ENCODE measurements around the gene ATOH8. TPM values are rescaled to one million over a fixed set of nuclear protein-coding genes. Genes with fewer than 3 reads are reported as not detected.

The ATOH8 gene
- polyA plus RNA-seq, 1 donor (not counting 4 experiments of a cell fraction or from before 2014, with no cell fraction given) = not detected

DNA sequence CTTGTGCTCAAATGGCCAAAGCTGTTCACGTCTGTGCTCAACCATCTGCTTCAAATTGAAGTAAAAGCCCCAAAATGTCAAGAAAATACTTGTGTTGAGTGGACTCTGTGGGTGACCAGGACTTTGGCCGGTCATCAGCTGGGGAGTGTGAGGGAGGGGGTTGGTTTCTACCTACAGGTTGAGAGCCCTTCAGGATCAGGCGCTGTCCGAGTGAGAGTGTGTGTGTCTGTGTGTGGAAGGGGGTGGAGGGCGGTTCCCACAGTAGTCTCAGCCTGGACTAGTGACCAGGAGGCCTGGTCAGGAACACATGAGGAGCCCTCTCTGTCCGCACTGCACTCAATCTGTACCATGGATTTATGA is 34.2 kb downstream of the ATOH8 start:
- peaks cover 37% of the 10 kb centered on the region for H3K27me3 ChIP-seq (ENCODE audit: control insufficient read depth, extremely low read depth, insufficient read depth, low read length)
- dilution Hi-C loops (cut with MboI; ENCODE audit: extremely low pct_ligation_motif_present, low sequenced_read_pairs) = no loop called here

DNA sequence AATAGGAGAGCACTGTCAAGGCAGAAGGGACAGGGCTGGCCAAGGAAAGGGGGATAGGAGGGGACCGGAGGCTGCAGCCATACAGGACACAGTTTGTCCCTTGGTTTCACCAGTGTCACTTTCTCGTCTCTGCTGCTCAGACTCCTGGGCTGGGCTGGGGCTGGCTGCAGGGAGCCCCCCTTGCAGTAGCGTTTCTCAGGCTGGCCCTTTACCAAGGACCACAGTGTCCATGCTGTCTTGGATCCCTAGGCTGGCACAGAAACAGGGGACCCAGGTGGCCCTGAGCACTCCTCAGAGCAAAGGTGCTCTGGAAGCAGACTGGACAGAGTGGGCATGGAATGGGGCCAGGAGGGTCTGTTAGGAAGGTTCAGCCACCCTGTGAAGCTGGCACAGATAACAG is 34.8 kb downstream of the ATOH8 start:
- Histone ChIP-seq H3K27ac (ENCODE audit: control insufficient read depth, insufficient read depth, low read length) (no peak overlapping the region), H3K4me3 (ENCODE audit: control insufficient read depth in 2 of 3, extremely low read depth in 1 of 3, insufficient read depth in 2 of 3, low read depth in 1 of 3, low read length in 3 of 3) (no peak overlapping the region), H4K20me1 (ENCODE audit: control insufficient read depth, extremely low read depth, insufficient read depth, low read length) (no peaks in the 10 kb centered on the region), H3K9me1 (ENCODE audit: control insufficient read depth, extremely low read depth, insufficient read depth, low read length) (no peaks in the 10 kb centered on the region), H3K9ac (ENCODE audit: control insufficient read depth, extremely low read depth, insufficient read depth, low read length) (no peak overlapping the region), H3K4me2 (ENCODE audit: control insufficient read depth, extremely low read depth, insufficient read depth, low read depth, low read length) (no peak overlapping the region), H3K27me3 (ENCODE audit: control insufficient read depth, extremely low read depth, insufficient read depth, low read length) (peaks cover 37% of the 10 kb centered on the region), H3K9me3 (ENCODE audit: control insufficient read depth, low read depth, low read length) (no peaks in the 10 kb centered on the region), H3K4me1 (ENCODE audit: control insufficient read depth, extremely low read depth, insufficient read depth, low read length) (peaks cover 9% of the 10 kb centered on the region), H3K36me3 (ENCODE audit: control insufficient read depth in 2 of 2, extremely low read depth in 1 of 2, insufficient read depth in 2 of 2, low read length in 2 of 2) (no peaks in the 10 kb centered on the region), H3K79me2 (ENCODE audit: control insufficient read depth, insufficient read depth, low read length) (no peaks in the 10 kb centered on the region), H2AFZ (ENCODE audit: control insufficient read depth, low read length) (no peak overlapping the region)
- no peak for TF ChIP-seq EZH2 (IDR thresholded peaks at IDR 0.05; ENCODE audit: low read length)
- TF ChIP-seq, protein P1, sequence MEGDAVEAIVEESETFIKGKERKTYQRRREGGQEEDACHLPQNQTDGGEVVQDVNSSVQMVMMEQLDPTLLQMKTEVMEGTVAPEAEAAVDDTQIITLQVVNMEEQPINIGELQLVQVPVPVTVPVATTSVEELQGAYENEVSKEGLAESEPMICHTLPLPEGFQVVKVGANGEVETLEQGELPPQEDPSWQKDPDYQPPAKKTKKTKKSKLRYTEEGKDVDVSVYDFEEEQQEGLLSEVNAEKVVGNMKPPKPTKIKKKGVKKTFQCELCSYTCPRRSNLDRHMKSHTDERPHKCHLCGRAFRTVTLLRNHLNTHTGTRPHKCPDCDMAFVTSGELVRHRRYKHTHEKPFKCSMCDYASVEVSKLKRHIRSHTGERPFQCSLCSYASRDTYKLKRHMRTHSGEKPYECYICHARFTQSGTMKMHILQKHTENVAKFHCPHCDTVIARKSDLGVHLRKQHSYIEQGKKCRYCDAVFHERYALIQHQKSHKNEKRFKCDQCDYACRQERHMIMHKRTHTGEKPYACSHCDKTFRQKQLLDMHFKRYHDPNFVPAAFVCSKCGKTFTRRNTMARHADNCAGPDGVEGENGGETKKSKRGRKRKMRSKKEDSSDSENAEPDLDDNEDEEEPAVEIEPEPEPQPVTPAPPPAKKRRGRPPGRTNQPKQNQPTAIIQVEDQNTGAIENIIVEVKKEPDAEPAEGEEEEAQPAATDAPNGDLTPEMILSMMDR (optimal IDR thresholded peaks at IDR 0.05 in 1 of 3, IDR thresholded peaks at IDR 0.05 in 1 of 3, conservative IDR thresholded peaks at IDR 0.05 in 1 of 3; ENCODE audit: extremely low read depth in 1 of 3, insufficient read depth in 2 of 3, low read length in 3 of 3) = no peak
- FAIRE-seq (no peak), DNase-seq (ENCODE audit: low read depth, low spot score) (no peak)
- dilution Hi-C loops (cut with MboI; ENCODE audit: extremely low pct_ligation_motif_present, low sequenced_read_pairs) = no loop called here

More for the DNA sequence above, 34.2 kb downstream of the ATOH8 start:
- Histone ChIP-seq H3K36me3 (ENCODE audit: control insufficient read depth in 2 of 2, extremely low read depth in 1 of 2, insufficient read depth in 2 of 2, low read length in 2 of 2) (no peaks in the 10 kb centered on the region), H3K9ac (ENCODE audit: control insufficient read depth, extremely low read depth, insufficient read depth, low read length) (no peak overlapping the region), H3K4me3 (ENCODE audit: control insufficient read depth in 2 of 3, extremely low read depth in 1 of 3, insufficient read depth in 2 of 3, low read depth in 1 of 3, low read length in 3 of 3) (no peak overlapping the region), H2AFZ (ENCODE audit: control insufficient read depth, low read length) (no peak overlapping the region), H3K4me1 (ENCODE audit: control insufficient read depth, extremely low read depth, insufficient read depth, low read length) (peaks cover 7% of the 10 kb centered on the region), H3K4me2 (ENCODE audit: control insufficient read depth, extremely low read depth, insufficient read depth, low read depth, low read length) (no peak overlapping the region), H3K9me3 (ENCODE audit: control insufficient read depth, low read depth, low read length) (no peaks in the 10 kb centered on the region), H4K20me1 (ENCODE audit: control insufficient read depth, extremely low read depth, insufficient read depth, low read length) (no peaks in the 10 kb centered on the region), H3K9me1 (ENCODE audit: control insufficient read depth, extremely low read depth, insufficient read depth, low read length) (no peaks in the 10 kb centered on the region), H3K79me2 (ENCODE audit: control insufficient read depth, insufficient read depth, low read length) (no peaks in the 10 kb centered on the region), H3K27ac (ENCODE audit: control insufficient read depth, insufficient read depth, low read length) (no peak overlapping the region)
- FAIRE-seq (no peak), DNase-seq (ENCODE audit: low read depth, low spot score) (no peak)
- no peak for TF ChIP-seq EZH2 (IDR thresholded peaks at IDR 0.05; ENCODE audit: low read length)
- TF ChIP-seq, protein P1 (optimal IDR thresholded peaks at IDR 0.05 in 1 of 3, IDR thresholded peaks at IDR 0.05 in 1 of 3, conservative IDR thresholded peaks at IDR 0.05 in 1 of 3; ENCODE audit: extremely low read depth in 1 of 3, insufficient read depth in 2 of 3, low read length in 3 of 3) = no peak
